ENCODE data around the gene POLR1E. TPM values are rescaled to one million over a fixed set of nuclear protein-coding genes. Genes with fewer than 3 reads are reported as not detected.
"Not testable (repeated sequence)": the region's sequence is repeated elsewhere in the genome, so short reads cannot be mapped to it uniquely, and the experiment has no call there.

The POLR1E gene
- total RNA-seq, 1 experiment from 2014 or later: 17.7 TPM

DNA sequence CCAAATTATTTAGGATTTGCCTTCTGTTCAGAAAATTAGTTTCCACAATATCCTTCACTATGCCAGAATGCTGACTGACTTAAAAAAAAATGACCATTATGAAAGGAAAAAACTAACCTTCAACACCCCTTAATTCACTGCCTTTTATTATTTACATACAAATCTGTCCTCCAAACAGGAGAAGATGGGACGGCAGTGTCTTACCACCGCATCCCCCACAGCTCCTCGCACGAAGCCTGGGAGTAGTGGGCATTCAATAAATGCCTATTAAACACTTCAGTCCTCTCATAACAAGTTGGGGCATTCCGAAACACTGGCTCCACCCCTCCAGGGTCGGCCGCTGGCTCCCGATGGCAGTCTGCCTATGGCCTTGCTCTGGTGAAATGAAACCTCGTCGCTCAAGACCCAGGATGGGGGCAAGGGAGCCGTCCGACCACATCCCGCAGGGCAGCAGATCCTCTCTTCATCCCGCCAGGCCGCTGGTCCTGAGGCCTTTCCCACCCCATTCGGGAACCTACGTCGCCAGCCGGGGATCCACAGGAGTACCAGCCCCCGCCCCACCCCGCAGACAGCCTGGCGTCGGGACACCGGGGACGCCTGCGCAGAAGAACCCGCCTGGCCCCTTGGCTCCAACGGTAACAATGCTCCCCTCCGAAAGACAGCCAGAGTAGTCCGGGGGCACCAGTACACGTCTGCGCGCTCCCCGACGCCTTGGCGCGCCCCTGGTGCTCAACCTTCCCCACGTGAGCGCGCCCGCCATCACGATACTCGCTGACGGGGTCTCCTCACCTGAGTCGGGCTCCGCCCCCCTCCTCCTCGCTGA, 21.1 kb upstream of the POLR1E start:
- peak; percentile 56 for DNase-seq (ENCODE audit: low spot score)

DNA sequence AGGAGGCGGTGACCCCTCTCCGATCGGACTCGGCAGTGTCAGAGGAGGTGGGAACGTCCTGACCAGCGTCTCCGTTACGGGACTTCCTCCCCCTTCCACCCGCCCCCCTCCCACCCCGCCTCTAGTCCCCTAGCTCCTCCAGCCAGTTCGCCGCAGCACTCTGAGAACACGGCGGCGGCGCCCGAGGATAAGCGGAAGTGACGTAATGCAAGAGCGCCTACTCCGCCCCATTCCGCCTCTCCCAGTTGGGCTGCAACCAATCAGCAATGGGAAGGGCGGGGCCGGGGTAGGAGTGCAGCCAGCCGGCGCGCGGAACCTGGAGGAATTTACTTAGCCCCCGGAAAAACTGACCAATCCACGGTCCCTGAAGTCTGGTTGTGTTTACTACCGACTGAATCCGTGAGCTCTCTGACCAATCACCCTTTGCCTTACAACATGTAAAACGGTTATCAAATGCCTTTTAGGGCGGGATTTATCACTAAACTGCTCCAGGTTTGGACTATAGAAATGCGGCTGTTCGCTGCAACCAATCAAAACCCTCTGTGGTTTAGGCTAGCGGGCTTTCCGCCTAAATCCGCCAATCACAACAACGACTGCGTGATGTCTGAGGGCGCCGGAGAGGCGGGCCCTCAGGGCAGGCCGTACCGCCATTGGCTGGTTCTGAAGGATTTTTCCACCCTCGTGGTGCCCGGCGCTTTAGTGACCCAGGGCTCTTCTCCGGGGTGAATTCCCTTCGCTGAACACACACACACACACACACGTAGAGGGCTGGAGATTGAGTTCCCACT, 20.3 kb upstream of the POLR1E start, which contains the start of gene ZBTB5:
Gene ZBTB5, minus strand, starts transcription at position 202 of the 788 bp plus-strand sequence. CDS start 22,899 bp downstream, outside the sequence.
- peak; percentile 96 for DNase-seq (ENCODE audit: low spot score)

DNA sequence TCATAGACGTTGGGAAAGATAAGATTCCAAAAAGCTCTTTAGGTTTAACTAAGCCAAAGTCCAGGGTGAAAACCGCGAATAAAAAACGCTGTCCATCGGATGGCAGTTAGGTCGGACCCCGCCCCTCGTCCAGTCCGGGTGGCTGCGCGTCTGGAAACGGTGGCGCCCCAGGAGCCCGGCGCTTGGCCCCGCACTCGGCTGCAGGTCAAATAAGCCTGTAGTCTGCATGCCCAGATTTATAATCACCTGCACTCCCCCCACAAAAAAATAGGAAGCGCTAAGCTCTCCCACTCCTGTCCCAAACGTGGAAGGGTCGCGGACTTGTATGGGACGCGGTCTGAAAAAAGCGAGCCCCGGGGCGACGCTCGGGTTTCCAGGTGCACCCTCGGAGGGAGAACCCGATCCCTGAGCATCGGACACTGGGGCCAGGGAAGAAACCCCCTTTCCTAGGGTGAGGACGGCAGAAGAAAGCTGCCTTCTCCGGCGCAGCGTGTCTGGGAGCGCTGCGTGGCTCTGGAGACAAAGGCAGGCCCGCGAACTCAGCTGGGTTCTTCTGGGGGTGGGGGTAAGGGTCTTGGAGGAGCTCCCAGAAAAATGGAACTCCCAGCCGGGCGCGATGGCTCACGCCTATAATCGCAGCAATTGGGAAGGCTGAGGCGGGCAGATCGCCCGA, 19.6 kb upstream of the POLR1E start:
- peak; percentile 50 for DNase-seq (ENCODE audit: low spot score)

DNA sequence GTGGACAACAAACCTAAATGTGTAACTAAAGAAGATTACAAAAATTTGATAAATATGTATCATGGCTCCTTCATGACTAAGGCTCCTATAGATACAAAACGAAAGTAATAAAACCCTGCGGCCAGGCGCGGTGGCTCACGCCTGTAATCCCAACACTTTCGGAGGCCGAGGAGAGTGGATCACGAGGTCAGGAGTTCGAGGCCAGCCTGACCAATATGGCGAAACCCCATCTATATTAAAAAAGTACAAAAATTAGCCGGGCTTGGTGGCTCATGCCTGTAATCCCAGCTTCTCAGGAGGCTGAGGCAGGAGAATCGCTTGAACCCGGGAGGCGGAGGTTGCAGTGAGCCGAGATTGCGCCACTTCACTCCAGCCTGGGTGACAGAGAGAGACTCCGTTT, 18.2 kb upstream of the POLR1E start:
- DNase-seq (ENCODE audit: low spot score): not testable (repeated sequence)

DNA sequence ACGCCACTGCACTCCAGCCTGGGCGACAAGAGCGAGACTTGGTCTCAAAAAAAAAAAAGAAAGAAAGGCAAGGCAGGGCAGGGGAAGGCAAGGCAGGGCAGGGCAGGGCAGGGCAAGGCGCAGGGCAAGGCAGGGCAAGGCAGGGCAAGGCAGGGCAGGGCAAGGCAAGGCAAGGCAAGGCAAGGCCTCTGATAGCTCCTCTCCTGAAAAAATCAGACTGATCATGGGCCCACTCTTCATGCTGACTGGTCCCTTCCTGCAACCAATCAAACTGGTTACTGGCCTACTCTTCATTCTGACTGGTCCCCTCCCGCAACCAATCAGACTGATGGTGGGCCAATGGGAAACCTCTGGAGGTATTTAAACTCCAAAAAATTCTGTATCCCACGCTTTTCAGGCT, 17.1 kb upstream of the POLR1E start:
- no peak for DNase-seq (ENCODE audit: low spot score)

DNA sequence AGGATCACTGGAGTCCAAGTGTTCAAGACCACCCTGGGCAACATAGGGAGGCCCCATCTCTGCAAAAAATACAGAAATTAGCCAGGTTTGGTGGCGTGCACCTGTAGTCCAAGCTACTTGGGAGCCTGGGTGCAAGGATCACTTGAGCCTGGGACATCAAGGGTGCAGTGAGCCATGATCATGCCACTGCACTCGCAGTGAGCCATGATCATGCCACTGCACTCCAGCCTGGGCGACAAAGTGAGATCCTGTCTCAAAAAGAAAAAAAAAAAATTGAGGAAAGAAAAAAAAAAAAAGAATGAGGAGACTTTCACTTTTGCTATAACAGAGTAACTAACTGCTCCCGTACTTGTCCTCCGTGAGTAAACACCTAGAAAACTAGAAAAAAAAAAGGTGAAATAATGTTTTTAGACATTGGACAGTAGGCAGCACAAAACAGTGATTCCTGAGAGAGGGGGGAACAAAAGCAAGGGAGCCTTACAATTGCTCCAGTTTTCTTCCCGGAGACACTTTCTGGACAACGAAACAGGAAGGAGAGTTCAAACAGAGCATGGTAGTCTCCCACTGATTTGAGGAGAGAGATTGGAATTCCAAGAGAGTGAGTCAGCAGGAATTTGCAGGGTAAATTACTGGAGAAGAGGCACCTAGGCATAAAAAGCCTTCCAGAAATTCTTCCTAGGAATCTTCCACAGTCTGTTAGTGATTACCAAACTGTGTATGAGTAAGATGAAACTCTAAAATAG, 13.6 kb upstream of the POLR1E start:
- peak; percentile 58 for DNase-seq (ENCODE audit: low spot score)

DNA sequence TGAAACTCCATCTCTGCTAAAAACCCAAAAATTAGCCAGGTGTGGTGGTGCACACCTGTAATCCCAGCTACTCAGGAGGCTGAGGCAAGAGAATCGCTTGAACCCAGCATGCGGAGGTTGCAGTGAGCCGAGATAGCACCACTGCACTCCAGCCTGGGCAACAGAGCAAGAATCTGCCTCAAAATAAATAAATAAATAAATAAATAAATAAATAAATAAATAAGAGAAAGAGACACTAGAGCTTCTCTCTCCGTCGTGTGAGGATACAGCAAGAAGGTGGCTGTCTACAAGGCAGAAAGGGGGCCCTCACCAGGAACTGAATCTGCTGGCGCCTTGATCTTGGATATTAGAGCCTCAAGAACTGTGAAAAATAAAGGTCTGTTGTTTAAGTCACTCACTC, 11.8 kb upstream of the POLR1E start:
- not testable (repeated sequence) for DNase-seq (ENCODE audit: low spot score)

DNA sequence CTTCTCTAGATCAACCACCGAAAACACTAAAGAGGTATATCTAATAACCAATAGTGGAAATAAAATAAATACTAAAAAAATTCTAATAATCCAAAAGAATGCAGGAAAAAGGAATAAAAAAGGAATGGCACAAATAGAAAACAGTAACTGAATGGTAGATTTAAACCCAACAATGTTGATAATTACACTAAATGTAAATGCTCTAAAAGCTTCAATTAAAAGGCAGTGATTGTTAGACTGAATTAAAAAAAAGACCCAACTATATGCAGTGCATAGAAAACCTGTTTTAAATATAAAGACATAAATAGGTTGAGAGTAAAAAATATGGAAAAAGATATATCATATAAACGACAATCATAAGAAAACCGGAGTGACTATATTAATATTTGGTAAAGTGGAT, 11.3 kb upstream of the POLR1E start:
- DNase-seq (ENCODE audit: low spot score): no peak

DNA sequence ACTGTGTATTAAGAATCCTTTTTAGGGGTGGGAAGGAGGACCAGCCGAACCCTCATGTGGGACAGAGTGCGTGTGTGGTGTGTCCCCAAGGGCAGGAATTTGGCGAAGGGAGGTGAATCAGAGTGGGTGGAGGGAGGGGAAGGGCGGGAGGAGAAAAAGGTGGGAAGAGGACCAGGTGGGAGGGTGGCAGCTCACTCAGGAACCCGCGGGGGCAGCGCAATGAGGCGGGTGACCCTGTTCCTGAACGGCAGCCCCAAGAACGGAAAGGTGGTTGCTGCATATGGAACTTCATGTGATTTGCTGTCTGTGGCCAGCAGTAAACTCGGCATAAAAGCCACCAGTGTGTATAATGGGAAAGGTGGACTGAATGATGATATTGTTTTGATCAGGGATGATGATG, 8.8 kb upstream of the POLR1E start:
- DNase-seq (ENCODE audit: low spot score): no peak

DNA sequence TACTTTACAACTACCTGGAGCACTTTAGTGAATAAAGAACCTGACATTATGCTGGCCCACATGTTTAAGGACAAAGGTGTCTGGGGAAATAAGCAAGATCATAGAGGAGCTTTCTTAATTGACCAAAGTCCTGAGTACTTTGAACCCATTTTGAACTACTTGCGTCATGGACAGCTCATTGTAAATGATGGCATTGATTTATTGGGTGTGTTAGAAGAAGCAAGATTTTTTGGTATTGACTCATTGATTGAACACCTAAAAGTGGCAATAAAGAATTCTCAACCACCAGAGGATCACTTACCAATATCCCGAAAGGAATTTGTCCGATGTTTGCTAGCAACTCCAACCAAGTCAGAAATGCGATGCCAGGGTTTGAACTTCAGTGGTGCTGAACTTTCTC, 8.3 kb upstream of the POLR1E start:
- DNase-seq (ENCODE audit: low spot score): not testable (repeated sequence)

DNA sequence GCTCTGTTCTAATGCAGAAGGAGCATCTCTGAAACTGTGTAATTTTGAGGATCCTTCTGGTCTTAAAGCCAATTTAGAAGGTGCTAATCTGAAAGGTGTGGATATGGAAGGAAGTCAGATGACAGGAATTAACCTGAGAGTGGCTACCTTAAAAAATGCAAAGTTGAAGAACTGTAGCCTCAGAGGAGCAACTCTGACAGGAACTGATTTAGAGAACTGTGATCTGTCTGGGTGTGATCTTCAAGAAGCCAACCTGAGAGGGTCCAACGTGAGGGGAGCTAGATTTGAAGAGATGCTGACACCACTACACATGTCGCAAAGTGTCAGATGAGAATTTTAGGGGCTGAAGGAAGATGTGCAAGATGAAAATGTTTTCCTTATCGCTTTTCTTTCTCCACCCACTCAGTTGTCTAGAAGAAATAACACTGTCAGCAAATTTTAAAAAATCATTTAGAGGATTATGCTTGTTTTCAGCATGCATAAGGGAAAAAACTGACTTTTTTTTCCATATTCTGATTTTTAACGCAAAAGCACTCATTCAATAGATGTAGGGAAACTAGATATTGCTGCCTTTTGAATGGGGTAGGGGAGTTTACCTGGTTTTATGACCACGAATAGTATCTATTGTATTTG, 7.6 kb upstream of the POLR1E start:
- not testable (repeated sequence) for DNase-seq (ENCODE audit: low spot score)

DNA sequence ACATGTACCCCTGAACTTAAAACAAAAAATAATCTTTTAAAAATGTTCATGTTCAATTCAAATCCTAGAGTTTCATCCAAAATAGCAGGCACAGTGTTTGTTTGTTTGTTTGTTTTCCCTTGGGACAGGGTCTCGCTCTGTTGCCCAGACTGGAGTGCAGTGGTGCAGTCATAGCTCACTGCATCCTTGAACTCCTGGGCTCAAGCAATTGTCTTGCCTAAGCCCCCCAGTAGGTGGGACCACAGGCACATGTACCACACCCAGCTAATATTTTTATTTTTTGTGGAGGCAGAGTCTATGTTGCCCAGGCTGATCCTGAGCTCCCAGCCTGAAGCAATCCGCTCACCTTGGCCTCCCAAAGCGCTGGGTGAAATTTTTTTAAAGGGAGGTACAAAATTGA, 5.0 kb upstream of the POLR1E start:
- DNase-seq (ENCODE audit: low spot score): no peak

DNA sequence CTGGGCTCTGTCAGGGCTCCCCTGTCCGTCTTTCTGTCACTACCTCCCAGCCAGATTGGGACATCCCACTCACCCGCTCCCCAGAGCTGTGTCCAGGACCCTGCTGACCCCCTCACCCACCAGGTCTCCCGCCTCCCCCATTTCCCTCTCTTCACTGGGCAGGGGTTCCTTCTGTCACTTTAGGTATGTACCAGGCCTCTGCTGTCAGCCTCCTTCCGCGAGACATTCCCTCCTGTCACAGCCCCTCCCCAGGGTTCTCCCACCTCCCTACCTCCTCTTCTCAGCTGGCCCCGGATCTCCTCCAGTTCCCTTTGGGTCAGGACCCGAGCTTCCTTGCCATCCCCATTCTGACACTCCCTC, 488 bp downstream of the POLR1E start:
- no peak for DNase-seq (ENCODE audit: low spot score)

DNA sequence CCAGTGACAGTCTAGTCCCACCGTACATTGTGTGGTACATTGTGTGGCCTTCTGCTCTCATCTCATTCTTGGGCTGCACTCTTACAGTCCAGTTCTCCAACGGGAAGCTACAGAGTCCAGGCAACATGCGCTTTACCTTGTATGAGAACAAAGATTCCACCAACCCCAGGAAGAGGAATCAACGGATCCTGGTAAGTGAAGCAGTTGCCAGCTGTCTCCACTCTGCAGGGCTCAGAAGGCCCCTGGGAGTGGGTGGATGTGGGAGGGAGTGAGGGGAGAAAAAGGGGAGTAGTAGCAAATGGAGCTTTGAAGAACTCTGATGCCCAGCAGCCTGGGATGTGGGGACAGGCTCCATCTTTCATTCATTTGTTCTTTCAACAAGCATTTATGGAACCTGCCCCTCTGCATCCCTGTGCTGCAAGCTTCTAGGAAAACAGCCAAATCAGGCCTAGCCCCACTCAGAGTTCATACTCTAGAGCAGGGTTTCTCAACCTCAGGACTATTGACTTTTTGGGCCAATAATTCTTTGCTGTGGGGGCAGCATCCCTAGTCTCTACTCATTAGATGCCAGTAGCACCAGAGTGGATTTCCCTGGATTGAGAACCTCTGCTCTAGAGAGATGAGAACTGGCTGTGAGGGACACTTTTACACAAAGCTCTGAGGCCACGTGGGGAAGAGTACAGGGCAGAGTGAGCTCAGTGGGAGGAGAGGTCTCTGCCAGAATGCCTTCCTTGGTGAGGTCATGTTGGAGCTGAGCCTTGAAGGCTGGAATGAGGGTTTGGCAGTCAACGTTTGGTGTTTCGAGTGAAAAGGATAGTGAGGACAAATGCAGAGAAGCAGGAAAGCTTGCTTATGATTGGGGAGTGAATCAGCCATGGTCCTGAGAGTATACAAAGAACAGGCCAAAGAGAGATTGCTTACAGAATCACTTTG, 1.1 kb downstream of the POLR1E start:
- DNase-seq (ENCODE audit: low spot score): no peak

DNA sequence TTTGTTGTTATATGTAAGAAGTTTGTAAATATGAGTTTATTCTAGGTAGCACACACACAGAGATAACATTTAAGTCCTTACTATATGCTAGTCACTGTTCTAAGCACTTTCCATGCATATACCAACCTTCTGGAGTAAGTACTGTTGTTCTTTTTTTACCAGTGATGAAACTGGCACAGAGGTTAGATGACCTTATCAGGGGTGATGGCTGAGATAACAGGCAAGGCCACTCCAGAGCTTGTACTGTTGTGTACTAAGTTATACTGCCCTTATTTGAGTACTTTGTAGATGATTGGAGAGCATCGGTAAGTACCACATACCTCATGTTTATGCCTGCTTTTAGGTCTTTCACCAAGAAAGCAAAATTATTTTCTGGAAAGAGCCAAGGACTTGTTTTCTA, 6.2 kb downstream of the POLR1E start:
- DNase-seq (ENCODE audit: low spot score): no peak

DNA sequence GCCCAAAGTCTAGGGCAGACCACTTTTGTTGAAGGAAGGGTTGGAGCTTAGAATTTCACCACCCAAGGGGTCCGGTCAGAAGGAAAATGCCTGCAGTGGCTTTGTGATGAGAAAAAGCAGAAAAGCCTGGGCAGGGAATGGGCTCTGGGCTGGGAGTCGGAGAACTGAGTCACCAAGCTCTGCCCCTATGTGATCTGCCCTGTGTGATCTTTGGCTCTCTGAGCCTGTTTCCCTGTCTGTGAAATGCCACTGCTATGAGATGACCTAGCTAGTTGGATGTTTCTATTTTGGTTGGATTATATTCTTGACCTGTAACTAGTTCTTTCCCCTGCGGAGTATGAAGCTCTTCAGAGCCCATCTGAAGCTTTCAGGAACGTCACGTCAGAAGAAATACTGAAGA, 9.8 kb downstream of the POLR1E start:
- no peak for DNase-seq (ENCODE audit: low spot score)

DNA sequence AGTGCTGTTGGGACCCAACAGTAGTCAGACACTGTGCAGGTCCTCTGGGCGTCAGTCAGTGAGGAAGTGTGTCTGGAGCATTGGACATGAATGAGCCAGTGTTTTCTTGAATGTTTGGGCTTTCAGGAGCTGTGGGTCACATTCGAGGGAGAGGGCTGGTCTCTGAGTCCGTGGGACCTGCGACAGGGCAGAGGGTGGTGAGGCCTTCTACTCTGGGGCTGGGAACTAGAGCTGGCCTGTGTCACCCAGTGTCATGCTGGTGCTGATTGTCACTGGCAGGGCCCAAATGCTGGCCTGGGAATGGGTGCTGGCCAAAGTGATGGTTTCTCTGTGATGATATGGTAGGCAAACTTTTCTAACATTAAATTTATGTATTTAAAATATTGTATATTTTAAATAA, 10.3 kb downstream of the POLR1E start:
- DNase-seq (ENCODE audit: low spot score): no peak

DNA sequence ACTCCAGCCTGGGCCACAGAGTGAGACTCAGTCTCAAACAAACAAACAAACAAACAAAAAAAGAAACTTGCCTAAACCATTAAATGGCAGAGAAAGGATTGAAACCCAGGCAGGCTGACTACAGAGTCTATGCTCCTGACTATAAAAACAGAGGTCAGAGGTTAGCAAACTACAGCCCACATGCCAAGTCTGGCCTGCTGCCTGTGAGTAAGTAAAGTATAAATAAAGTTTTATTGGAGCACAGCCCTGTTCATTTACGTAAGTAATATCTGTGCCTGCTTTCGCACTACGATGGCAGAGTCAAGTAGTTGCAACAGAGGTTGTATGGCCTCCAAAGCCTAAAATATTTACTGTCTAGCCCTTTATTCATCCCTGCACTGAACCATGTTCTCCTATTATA, 11.6 kb downstream of the POLR1E start:
- DNase-seq (ENCODE audit: low spot score): no peak

DNA sequence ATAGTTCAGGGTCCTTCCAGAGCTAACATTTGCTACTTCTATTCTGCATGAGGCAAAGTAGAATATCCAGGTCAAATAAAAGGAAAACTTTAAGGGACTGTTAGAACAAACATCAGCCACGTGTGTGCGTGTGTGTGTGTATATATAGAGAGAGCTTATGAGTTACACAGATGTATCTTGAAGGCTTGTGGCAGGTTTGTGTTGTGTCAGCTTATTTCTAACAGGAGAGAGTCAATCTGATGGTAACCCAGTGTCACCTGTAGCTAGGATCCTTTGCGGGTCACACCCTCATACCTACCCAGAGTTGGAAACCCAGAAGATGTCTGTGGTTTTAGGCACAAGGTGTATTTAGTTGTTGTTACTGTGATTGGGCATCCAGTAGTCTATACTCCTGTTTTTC, 12.7 kb downstream of the POLR1E start:
- DNase-seq (ENCODE audit: low spot score): no peak

DNA sequence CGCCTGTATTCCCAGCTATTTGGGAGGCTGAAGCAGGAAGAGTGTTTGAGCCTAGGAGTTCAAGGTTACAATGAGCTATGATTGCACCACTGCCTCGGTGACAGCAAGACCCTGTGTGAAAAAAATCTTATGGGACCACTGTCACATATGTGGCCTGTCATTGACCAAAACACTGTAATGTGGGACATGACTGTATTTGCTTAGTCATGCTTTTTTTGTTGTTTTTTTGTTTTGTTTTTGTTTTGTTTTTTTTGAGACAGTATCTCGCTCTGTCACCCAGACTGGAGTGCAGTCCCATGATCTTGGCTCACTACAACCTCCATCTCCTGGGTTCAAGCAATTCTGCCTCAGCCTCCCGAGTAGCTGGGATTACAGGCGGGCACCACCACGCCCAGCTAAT, 13.5 kb downstream of the POLR1E start:
- DNase-seq (ENCODE audit: low spot score): no peak

Measured in HT-29 (cell line).